ENCODE data around the gene HSPB9.
"Not testable (repeated sequence)": the region's sequence is repeated elsewhere in the genome, so short reads cannot be mapped to it uniquely, and the experiment has no call there.

The HSPB9 gene

GRCh38 chr17:42118545-42118944 lies 4.1 kb upstream of the HSPB9 start:
- DNase-seq (ENCODE audit: low read depth in 1 of 2, low spot score in 1 of 2) = no peak

DNA sequence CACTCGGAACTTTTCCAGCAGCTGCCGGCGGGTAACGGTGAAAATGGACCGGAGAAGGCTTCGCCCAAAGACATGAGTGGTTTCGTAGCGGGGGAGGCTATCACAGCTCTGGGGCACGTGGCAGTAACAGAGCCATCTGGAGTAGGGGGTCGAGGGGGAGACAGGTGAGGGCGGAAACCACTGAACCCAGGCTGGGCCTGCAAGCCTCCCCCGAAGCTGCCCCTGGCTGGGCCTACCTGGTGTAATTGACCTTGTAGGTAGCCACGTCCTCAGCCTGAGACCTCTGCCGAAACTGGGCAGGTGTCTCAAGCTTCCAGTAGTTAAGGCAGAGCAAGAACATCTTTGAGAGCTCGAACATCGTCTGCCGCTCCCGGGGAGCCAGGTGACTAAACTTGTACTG lies 3.3 kb upstream of the HSPB9 start:
- DNase-seq (ENCODE audit: low read depth in 1 of 2, low spot score in 1 of 2) = no peak

DNA sequence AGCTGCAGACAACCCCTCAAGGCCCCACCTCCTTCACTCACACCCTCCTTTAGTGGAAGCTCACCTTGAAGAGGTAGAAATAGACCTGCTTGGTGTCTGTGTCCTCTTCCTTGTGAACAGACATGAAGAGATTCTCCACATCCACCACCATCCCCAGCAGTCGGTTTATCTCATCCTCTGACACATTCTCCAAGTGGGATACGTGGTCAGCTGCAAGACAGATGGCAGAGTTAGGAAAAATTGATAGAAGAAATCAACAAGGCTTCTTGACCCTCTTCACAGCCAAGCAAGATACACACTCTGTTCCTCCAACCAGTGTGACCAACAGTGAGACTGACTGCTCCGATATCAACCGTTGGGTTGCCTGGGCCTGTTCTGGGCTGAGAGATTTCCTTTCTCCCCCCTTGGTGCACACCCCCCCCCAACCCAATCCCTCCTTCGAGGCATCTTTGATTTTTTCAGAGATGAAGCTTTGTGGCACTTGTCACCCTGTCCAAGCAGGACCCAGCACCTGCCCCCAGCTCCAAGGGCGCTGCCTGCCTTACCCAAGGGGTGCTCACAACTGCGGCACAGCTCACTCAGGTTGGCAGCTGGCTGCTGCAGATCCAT lies 2.3 kb upstream of the HSPB9 start:
- DNase-seq (ENCODE audit: low read depth in 1 of 2, low spot score in 1 of 2) = no peak

- DNase-seq (ENCODE audit: low read depth in 1 of 2, low spot score in 1 of 2) = peak; percentile 45 to 61
Measured at GRCh38 chr17:42120770-42121769, 1.5 kb upstream of the HSPB9 start, which contains the start of gene KAT2A. Gene KAT2A (minus strand): TSS chr17:42121367. CDS start chr17:42121304, 63 bp downstream.

DNA sequence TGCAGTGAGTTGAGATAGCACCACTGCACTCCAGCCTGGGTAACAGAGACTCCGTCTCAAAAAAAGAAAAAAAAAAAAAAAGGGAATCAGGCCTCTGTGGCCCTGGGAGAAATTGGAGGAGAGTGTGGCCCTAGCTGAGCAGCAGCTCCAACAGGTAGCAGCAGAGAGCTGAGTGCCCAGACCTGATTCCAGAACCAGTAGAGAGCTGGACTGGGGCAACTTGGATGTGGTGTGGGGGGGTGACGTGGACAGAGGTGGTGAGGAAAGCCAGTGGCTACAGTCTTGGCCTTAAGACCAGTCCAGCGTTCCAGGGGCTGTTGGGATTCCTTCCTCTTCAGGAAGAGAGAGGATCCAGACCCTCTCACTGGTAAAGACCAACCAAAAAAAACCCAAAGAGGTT lies 1.7 kb downstream of the HSPB9 start:
- DNase-seq (ENCODE audit: low read depth in 1 of 2, low spot score in 1 of 2) = no peak

DNA sequence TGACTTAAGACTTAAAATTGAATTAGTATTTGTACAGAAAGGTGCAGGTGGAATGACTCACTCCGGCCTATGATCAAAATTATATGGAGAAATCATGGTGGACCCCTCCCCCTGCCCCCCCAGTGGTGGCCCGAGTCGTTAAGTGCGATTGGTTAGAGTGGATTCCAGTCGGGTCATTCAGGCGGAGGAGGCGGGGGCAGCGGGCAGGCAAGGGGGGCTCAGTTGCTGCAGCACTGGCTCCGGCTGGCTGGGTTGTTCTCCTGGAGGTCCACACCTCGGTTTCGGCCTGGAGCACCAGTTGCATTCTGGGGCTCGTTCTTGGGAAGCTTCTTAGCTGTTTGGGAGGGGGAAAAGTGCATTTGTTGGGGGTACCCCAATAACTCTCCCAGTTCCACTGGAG lies 3.0 kb downstream of the HSPB9 start:
- no peak for DNase-seq (ENCODE audit: low read depth in 1 of 2, low spot score in 1 of 2)

DNA sequence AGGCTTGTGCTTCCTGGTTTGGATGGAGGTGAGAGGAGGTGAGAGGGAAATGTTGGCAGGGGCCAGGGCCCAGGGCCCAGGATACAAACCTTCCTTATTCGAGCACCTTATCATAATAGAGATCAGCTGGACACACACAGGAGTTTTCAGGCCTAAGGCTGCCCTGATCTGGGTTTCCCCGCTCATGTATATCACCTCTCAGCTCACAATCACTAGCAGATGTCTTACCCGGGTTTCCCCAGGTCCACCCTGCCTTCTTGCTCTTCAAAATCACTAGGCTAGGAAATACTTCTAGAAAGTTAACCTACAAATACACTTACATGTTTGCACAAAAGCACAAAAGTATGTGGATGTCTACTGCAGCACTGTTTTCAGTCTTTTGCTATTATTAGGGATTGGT lies 4.2 kb downstream of the HSPB9 start:
- DNase-seq (ENCODE audit: low read depth in 1 of 2, low spot score in 1 of 2) = no peak

DNA sequence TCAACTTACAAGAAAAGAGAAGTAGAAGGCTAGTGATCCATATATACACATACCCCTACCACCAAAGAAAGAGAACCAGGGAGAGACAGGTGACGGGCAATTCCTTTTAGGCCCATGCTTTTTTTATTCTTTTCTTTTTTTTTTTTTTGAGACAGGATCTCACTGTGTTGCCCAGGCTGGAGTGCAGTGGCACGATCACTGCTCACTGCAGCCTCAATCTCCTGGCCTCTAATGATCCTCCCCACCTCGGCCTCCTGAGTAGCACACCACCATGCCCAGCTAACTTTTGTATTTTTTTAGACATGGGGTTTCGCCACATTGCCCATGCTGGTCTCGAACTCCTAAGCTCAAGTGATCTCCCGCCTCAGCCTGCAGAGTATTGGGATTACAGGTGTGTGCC lies 4.8 kb downstream of the HSPB9 start:
- no peak for DNase-seq (ENCODE audit: low read depth in 1 of 2, low spot score in 1 of 2)

GRCh38 chr17:42129109-42129837 lies 6.7 kb downstream of the HSPB9 start:
- no peak for DNase-seq (ENCODE audit: low read depth in 1 of 2, low spot score in 1 of 2)

DNA sequence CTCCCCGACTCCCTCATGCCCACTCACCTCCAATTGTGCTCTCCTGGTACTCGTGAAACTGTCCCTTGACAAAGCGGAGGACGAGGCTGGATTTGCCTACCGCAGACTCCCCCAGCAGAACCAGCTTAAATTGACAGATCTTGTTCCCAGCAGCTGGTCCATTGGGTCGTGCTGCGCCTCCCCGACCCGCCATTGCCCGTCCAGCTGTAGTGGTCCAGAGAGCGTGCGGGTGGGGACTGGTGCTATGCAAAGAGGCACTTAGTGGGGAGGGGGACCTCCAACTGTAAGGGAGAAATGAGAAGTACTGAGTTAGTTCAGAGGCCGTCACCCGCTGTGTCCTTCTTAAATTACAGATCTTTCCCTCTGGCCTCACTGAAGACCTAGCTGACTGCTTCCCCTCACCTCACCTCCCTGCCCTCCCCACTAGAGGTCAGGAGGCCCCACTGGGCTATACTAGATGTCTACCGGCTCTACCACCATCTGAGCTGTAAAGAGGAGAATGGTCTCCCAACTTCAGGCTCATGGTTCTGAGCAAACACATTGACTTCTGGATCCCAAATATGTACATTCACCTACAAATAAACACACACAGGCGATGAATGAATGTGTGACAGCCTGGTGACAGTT lies 7.8 kb downstream of the HSPB9 start:
- DNase-seq (ENCODE audit: low read depth in 1 of 2, low spot score in 1 of 2) = no peak

- DNase-seq (ENCODE audit: low read depth in 1 of 2, low spot score in 1 of 2) = no peak
Measured at GRCh38 chr17:42131232-42131631, 8.6 kb downstream of the HSPB9 start.

GRCh38 chr17:42131981-42132432 lies 9.4 kb downstream of the HSPB9 start:
- DNase-seq (ENCODE audit: low read depth in 1 of 2, low spot score in 1 of 2) = no peak

DNA sequence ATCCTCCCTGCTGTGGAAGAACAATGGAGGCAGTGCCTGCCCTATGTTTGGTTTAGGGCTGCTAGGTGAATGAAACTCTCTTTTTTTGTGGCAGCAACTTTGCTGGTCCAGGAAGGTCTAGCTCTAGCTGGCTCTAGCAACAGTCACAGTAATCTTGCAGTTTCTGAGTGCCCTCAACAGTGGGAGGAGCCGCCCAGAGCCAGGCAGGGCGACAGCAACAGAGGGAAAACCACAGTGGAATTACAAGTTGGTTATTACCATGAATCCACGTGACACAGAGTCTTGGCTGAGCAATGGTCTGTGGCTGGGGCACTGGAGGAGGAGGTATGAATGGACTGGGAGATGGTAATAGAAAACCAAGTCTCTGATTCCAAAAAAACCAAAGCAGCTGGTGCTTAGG lies 10.3 kb downstream of the HSPB9 start:
- DNase-seq (ENCODE audit: low read depth in 1 of 2, low spot score in 1 of 2) = no peak

DNA sequence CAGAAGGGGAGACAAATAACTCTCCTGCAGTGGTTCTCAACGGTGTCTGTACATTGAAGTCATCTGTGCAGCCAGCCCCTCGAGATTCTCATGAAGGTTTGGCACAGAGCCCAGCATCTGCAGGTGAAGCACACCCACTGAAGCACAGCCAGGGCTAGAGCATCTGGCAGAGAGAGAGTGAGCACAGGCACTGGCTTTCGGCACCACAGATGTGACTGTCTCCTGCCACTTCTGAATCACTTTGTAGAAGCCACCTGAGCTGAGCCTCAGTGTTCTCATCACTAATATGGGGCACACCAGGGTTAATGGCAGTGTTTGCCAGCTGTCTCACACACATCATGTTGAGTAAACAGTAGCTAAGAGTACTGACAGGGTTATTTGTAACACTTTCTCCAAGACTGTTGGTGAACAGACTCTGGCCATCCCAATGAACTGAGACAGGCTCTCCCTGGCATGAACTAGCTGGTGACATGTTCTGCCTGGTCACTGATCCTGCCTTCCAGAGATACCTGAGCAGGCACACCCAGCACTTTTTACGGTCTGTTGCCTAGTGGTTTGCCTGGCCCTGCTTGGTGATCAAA lies 10.9 kb downstream of the HSPB9 start:
- DNase-seq (ENCODE audit: low read depth in 1 of 2, low spot score in 1 of 2) = no peak

DNA sequence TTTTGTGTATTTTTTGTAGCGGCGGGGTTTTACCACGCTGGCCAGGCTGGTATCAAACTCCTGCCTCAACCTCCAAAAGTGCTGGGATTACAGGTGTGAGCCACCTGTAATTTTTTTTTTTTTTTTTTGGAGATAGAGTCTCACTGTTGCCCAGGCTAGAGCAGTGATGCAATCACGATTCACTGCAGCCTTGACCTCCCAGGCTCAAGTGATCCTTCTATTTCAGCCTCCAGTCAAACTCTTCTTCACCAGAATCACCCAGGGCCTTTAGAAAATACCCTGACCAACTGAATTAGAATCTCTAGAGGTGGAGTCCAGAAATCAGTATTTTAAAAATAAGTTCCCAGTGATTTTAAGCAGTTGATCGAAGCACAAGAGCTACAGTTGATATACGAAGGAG lies 12.5 kb downstream of the HSPB9 start:
- DNase-seq (ENCODE audit: low read depth in 1 of 2, low spot score in 1 of 2) = no peak

DNA sequence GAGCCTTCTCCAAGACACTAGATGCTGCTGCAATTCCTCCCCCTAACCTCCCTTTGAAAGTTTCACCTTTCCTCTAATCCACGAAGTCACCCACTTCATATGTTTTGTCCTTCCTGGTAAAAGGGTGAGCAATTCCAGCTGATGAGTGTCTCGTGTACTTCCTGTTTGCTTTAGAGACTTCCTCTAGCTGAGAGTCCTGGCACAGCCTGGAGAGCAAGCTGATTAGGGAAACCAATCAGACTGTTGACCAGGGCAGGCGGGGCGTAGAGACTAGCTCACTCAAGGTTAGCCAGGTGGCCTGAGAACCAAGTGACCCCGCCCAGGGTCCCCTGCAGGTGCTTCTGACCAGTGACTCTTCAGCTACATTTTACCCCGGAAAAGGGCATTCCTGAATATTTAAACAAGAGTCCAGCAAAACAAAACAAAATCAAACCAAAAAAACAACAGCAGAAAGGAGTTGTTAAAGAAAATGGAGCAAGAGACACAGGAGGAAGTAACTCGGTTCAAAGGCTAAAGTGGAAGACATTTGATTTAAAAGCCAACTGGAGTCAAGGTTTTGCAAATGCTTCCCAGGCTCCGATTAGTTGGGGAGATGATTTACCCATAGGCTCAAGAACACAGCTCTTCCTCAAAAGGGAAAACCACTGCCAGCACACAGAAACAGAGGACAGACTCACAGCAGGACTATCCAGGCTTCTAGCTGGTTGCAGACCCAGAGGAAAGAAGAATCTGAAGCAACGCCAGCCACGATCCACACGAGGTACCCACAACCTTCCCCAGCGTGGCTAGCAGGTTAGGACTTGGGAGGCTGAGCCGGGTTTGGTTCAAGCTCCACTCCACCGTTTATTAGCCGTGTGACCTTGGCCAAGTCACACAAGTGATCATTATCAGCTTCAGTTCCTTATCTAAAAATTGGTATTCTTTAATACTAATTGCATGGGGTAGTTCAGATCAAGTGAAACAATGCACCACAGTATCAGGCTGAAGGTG lies 13.4 kb downstream of the HSPB9 start:
- no peak for DNase-seq (ENCODE audit: low read depth in 1 of 2, low spot score in 1 of 2)

DNA sequence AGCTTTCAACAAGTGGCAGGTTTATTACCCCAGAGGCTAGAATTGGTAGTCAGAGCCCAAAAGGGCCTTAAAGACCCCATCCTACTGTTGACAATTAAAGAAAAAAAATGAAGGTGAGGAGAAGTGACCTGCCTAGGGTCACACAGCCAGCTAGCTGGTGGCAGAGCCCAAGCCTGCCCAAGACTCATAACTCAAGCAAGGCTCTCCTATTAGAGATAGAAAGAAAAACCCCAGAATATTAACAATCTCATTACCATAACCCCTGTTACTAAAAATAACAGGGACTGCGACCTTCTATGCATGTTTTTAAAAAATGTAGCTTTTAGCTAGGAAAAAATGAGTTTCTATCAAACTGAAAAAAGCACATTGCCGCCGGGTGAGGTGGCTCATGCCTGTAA lies 14.0 kb downstream of the HSPB9 start:
- no peak for DNase-seq (ENCODE audit: low read depth in 1 of 2, low spot score in 1 of 2)

DNA sequence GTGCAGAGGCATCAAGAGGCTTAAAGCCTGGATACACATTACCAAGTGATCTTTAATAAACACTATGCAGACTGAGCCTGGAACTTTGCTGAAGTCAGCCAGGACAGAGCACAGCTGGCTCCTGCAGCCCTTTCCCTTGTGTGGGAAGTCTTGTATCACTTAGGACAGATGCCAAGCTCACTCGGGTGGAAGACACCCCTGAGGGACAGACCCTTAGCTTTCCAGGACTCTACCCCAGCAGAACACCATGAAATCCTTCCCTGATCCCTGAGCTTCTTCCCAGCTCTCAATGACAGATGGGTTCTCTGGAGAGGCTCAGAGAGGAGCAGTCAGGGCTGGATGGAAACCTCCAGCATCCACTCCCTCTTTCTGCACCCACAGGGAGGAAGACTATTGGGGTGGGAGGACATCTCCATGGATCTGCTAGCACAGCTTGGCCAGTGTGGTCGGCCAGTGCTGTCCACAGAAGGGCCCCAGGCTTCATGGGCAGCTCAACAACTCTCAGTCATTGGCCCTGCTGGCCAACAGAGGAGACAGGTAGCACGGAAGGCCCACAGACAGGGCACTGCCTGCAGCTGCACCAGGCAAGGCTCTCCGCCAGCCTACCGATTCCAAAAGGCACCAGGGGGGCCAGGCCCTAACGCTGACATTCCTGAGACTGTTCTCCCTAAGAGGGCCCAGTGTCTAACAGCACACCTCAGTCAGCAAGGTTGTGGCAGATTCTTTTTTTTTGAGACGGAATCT lies 16.3 kb downstream of the HSPB9 start:
- no peak for DNase-seq (ENCODE audit: low read depth in 1 of 2, low spot score in 1 of 2)

GRCh38 chr17:42140690-42141089 lies 18.1 kb downstream of the HSPB9 start:
- not testable (repeated sequence) for DNase-seq (ENCODE audit: low read depth in 1 of 2, low spot score in 1 of 2)
